GDM1 (cell line): ENCODE measurements around the gene PAEP.
"Not testable (repeated sequence)": the region's sequence is repeated elsewhere in the genome, so short reads cannot be mapped to it uniquely, and the experiment has no call there.

ENCODE experiments used
- DNase-seq: peaks from one replicate; lab custom pipeline; 2025; lab: John Stamatoyannopoulos, UW

Gene PAEP

GRCh38 chr9:135561391-135562234 is at the start of gene PAEP:
Gene PAEP, plus strand, starts transcription at chr9:135561756.
- no peak for DNase-seq

- no peak for DNase-seq
Measured at GRCh38 chr9:135512241-135512603, 49.3 kb upstream of the PAEP start.

- DNase-seq: no peak
Measured at GRCh38 chr9:135512904-135513303, 48.7 kb upstream of the PAEP start.

- no peak for DNase-seq
Measured at GRCh38 chr9:135513351-135513846, 48.2 kb upstream of the PAEP start.

GRCh38 chr9:135513906-135514305 is 47.6 kb upstream of the PAEP start:
- DNase-seq: not testable (repeated sequence)

GRCh38 chr9:135514342-135515082 is 47.0 kb upstream of the PAEP start:
- no peak for DNase-seq

- no peak for DNase-seq
Measured at GRCh38 chr9:135515083-135515951, 46.2 kb upstream of the PAEP start.

GRCh38 chr9:135516132-135516860 is 45.3 kb upstream of the PAEP start:
- DNase-seq: no peak

DNA sequence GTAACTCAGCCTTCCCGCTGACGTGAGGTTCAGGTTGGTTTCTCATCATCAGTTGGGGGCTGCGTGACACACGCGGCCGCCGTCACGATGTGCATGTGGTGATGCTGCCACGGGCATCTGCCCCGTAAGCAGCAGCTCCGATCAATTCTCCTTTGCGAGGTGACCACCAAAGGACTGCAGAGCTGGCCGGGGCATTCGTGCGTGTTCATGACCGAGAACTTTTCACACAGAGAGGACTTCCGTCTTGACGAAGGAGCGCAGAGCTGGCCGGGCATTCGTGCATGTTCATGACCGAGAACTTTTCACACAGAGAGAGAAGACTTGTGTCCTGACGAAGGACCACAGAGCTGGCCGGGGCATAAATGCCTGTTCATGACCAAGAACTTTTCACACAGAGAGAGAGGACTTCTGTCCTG is 44.1 kb upstream of the PAEP start:
- no peak for DNase-seq

GRCh38 chr9:135519179-135519971 is 42.2 kb upstream of the PAEP start:
- DNase-seq: no peak

DNA sequence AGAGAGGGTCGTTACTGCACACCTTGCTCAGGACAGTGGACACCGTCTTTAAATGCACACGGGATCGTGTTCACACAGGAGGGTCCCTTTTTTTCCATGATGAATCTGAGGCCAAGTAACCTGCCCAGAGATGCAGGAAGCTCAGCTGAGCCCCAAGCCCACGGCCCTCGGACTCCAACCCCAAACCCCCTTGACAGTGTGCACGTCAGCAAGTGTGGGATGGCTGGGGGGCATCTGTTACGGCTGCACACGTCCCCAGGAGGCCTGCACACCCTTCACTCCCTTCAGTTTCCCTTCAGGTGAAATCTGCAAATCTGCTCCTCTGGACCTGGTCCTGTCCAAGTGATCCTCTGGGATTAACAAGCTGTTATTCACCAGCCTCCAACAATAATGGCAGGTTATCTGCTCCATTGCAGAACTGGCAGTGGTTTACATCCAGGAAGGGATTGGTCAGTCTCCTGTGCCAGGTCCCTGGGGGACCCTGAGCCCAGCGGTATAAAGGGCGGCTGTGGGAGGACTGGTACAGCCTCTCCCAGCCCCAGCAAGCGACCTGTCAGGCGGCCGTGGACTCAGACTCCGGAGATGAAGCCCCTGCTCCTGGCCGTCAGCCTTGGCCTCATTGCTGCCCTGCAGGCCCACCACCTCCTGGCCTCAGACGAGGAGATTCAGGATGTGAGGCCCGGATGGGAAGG is 40.5 kb upstream of the PAEP start, which contains the start of gene LCN1:
LCN1 (plus strand) TSS at position 525 of the 692 bp plus-strand sequence; CDS start at position 583, 58 bp downstream.
- no peak for DNase-seq

DNA sequence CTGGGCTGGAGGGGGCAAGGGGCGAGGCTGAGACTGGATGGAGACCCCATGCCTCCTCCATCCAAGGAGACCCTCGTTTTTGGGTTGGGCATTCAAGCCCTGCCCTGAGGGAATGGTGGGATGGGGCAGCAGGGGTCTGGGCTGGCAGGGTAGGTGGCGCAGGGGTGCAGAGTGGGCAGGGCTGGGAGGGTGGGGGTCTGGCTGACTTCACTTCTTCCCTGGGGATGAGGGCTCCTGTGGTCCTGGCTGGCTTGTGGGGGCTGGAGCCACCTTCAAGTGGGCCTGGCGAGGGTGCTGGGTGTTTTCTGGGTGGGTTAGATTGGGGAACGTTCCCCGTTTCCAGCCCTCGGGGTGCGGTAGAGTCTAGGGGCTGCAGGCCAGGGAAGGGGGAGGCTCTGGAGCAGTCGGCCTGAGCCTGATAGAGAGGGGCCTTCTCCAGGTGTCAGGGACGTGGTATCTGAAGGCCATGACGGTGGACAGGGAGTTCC is 39.9 kb upstream of the PAEP start:
- no peak for DNase-seq

GRCh38 chr9:135522137-135522877 is 39.2 kb upstream of the PAEP start:
- no peak for DNase-seq

- DNase-seq: no peak
Measured at GRCh38 chr9:135522931-135523330, 38.6 kb upstream of the PAEP start.

DNA sequence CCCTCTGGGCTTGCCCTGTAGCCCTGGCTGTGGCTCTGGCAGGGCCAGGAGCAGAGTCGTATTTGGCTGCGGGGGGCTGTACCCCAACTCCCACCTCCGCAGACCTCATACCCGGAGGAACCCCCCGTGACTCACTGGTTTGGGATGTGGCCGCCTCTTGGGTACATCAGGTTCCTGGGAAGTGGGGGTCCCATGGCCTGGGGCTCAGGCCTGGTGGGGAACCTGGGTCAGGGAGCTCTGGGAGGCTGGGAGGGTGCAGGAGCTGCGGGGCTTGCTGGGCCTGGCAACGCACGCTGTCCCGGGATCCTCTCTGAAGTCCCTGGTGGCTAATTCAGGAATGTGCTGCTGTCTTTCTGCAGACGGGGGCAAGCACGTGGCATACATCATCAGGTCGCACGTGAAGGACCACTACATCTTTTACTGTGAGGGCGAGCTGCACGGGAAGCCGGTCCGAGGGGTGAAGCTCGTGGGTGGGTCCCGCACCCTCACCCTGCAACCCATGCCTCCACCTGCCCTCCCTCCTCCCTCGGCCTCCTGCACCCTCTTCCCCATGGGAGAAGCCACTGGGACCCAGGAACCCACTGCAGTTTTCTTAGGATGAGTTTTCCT is 37.9 kb upstream of the PAEP start:
- no peak for DNase-seq

- no peak for DNase-seq
Measured at GRCh38 chr9:135524130-135524861, 37.3 kb upstream of the PAEP start.

DNA sequence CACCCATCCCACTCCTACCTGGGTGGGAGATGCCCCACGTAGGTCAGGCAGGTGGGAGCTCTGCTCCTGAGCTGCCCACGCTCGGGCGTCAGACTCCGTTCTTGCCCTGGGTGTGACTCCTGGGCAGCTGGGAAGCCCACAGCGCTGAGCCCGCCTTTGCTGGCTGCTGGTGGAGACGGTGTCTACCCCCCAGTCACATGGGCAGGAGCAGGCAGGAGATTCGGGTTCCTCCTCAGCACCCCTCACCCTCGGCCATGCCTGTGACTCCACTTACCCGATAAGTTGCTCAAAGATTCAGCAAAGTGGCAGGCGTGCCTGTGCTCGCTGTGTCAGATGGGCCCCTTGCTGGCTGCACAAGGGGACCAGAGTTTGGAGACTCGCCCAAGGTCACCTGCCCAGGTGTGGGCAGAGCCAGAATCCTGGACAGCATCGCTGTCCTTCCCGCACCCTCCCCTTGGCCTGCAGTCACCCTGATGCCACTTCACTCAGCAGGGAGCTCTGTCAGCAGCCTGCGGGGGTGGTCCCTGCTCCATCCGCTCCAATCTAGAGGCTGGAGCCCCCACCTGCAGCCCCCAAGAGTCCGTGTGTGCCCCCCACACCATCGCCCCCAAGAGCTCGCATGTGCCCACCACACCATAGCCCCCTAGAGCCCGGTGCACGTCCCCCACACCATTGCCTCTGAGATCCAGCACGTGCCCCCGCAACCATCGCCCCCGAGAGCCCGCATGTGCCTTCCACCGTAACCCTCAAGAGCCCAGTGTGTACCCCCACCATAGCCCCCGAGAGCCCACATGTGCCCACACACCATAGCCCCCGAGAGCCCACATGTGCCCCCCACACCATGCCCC is 36.1 kb upstream of the PAEP start:
- DNase-seq: no peak
